ENCODE measurements around the gene CNNM1.

The CNNM1 gene

DNA sequence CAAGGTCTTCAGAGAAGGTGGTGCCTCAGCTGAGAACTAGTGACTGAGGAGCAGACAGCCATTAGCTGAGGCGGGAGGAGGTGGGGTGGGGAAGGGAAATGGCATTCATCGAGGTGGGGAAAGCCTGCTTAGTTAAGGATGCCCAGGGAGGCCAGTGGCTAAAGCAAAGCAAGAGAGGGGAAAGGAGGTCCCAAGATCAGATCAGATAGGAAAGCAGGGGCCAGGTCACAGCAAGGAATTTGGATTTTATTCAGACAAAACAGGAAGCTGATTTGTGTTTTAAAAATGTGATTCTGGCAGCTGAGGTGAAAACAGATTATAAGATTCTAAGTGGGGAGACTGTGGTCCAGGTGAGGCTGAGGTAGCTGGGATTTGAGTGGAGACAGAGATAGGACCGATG is 45.8 kb downstream of the CNNM1 start:
- DNase-seq: no peak

GRCh38 chr10:99375426-99375825 is 46.3 kb downstream of the CNNM1 start:
- no peak for DNase-seq

DNA sequence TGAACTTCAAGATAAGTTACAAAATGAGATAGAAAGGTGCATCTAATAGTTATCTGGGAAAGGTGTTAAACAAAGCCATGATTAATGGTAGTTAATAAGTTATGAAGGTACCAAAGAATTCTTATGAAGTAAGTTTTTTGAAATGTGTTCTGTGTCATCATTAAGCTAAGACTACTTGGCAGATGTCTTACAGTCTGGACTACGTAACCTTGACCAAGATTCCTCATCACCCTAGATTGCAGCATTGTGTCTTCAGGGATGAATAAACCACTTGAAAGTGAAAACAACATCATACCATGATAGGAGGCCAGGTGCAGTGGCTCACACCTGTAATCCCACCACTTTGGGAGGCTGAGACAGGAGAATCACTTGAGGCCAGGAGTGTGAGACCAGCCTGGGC is 53.0 kb downstream of the CNNM1 start:
- no peak for DNase-seq

GRCh38 chr10:99387071-99387470 is 57.9 kb downstream of the CNNM1 start:
- no peak for DNase-seq

- no peak for DNase-seq
These were observed 58.4 kb downstream of the CNNM1 start for GRCh38 chr10:99387541-99387940.

DNA sequence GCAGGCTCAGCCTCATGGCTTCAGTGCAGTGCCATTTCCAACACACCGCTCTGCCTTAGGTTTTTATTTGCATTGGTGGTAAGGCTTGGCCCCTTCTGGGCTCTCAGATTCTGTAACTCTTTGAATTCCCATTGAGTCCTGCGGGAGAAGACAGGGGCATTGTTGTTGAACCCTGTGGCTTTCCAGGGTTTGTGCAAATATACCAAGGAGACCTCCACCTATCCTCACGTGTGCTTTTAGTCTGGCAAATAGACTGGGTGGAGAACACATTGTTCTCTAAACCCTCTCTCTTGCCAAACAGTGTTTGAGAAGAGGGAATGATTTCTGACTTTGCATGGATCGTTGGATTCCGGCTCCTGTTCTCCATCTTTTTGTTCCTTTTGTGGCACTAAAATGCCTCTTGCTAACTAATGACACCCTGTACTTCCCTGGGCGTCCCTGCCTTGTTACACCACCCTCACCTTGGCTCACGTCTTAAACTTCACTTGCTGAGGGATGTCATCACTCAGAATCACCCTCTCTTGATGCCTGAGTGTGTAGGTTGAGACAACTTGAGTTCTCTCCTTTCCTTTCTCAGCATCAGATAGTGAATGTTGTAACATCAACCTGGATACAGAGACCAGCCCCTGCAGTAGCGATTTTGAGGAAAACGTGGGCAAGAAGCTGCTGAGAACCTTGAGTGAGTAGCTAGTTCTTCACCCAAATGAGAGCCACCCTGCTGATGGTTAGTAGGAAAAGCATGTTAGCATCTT is 60.7 kb downstream of the CNNM1 start:
- no peak for DNase-seq

DNA sequence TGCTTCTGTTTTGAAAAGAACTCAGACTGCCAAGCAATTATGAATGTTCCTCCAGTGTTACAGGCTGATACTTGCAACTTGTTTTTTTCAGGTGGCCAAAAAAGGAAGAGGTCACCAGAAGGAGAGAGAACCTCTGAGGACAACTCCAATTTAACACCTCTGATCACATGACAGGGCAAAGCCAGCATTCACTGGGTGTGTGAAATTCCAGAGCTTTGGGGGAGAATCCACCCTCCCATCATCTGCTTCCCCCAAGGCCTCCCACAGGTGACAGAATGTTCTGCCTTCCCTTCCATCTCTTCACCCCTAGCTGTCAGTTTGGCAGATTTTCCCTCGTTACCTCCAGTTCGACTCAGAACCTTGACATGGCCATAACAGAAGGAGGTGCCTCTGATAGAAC is 62.2 kb downstream of the CNNM1 start:
- no peak for DNase-seq

DNA sequence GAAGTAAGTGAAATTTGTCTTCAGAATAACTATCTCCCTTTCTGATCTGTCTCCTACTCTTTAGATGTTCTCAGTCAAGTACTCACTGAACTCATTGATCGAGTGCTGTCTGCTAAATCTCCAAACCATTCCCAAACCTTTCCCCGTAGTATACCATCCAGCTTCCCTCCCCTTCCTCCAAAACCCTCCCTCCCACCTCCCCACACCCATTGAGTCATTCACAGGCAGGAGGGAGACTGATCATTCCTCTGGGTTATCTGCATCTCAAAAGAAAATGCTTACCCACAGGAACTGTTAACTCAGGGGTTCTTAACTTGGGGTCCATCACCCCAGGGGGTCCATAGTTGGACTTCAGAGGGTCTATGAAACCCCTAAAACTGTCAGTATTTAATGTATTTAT is 63.9 kb downstream of the CNNM1 start:
- no peak for DNase-seq

- no peak for DNase-seq
These were observed 64.5 kb downstream of the CNNM1 start for GRCh38 chr10:99393683-99394082.

GRCh38 chr10:99394256-99394655 is 65.1 kb downstream of the CNNM1 start:
- DNase-seq: no peak

DNA sequence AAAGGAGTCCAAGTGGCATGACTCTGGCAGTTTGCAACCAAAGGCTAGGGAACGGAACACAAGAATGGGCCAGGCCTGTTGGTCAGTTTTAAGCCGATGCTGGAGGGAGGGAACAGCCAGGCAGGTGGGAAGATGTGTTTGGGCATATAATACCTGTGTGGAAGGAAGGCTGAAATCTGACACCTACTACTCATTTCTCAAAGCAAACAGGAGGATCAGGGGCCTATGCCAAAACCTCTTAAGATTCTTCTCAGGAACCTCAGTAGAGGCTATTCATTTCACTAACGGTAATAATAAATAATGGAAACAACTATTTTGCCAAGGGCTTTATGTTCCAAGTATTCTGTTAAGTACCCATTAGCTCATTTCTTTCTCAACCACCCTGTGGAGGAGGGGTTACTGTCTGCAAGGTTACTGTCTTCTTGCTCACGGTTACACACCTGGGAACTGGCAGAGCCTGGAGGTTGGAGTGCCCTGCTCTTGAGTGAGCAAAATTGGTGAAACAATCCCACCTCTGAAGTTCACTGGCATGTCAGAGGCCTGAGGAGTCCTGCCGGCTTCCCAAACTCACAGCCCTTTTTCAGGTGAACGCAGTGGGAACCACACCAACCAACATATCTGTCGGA is 65.7 kb downstream of the CNNM1 start:
- no peak for DNase-seq

DNA sequence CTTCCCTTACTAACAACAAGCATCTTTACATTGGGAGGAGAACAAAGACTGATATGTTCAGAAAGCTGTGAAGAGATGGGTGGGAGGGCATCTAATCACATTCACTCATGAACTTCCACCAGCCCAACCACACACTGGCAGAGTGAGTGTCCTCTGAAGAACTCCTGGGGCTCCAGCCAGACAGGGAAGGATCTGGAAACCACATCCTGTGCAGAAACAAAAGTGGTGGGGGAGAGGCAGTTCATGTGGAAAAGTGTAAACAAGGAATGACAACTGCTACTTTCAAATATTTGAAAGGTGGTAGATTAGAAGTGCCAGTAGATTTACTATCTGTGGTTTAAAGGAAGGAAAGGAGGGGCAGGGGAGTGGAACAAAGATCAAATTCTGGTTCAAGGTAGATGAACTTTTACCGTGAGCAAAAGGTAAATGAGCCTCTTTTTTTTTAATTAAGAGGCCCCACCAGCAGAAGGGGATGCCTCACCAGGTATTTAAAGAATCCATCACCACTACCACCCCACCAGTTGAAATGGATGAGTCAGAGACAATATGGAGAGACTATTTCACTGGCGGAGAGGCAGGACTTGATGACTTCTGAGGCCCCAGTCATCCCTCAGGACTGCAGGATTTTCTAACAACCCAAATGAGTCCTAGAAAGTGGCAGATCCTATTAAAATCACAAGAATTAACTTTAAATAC is 66.7 kb downstream of the CNNM1 start:
- no peak for DNase-seq

DNA sequence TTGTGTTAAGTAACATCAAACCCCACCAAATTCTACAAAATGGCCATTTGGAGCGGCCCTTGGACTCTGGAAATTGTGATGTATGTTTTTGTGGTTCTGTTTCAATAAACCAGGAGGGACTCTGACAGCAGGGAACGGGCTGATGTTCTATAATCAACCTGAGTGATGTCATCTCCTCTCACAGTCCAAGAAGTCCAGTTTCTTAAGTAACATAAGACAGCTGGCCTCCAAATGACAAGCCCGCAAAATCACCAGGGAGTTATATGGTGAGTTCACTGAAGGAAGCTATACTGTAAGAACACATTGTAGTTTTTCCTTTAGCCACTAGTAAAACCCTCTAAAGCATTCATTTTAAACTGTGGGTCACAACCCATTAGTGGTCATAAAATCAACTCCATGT is 67.3 kb downstream of the CNNM1 start:
- DNase-seq: no peak

DNA sequence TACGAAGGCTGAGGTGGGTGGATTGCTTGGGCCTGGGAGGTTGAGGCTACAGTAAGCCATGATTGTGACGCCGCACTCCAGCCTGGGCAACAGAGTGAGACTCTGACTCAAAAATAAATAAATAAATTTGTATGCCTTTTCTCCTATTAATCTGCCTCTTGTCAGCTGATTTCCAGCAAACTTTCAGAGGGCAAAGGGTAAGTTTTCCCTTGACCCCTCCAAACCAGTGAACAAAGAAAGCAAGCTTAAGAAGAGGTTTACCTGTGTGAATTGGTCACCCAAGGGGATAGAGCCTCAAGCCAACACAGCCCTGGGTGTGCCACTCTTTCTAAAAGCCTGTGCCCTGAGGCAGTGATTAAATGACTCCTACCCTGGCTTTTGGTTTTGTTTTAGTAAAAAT is 70.5 kb downstream of the CNNM1 start:
- no peak for DNase-seq

DNA sequence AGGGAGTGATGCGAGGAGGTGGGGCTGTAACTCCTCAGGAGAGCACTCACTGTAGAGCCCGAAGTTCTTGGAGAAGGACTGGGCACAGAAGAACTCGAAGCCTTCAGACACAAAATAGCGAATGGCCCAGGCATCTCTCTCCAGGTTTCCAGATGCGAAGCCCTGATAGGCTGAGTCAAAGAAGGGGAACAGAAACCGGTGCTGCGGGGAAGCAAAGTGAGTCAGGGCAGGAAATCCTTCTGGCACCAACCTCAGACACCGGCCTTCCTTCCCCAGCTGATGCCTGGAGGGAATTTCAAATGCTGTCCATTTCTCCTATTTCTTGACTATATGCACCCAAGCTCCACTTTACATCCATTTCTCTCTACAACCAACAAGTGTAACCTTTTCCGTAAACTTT is 74.5 kb downstream of the CNNM1 start:
- DNase-seq: no peak

DNA sequence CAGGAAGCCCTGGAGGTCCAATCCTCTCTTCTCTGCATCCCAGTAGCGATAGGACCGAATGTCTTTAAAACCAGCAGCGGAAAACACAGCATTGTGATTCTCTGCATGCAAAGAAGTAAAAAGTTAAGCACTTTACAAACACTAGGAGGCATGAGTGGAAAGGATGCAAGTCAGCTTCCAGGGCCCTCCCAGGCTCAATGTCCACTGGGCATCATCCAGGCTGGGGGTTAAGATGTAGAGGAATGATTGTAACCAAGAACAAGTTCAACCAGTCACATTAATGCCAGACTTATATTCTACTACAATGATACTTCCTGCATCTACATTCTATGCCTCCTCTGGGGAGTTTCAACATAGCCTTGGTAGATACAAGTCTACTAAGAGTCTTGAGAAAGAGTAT is 77.0 kb downstream of the CNNM1 start:
- no peak for DNase-seq

DNA sequence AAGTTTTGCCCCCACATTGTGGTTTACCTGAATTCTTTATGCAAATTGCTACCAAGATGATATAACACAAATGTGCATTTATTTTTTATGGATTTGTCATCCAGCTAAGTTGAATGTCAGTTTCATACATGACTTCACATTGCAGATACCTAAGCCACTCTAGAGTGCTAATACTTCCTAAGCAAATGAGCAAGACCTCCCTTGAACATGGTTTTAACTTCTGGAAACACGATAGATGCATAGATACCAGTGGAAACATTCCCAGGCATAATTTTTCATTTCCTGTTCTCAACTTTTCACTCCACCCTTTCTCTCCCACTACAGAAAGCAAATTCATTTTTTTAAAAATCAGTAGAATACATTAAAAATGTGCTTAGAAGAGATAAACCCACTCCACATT is 81.0 kb downstream of the CNNM1 start:
- DNase-seq: no peak

GRCh38 chr10:99410876-99411275 is 81.7 kb downstream of the CNNM1 start:
- DNase-seq: no peak

DNA sequence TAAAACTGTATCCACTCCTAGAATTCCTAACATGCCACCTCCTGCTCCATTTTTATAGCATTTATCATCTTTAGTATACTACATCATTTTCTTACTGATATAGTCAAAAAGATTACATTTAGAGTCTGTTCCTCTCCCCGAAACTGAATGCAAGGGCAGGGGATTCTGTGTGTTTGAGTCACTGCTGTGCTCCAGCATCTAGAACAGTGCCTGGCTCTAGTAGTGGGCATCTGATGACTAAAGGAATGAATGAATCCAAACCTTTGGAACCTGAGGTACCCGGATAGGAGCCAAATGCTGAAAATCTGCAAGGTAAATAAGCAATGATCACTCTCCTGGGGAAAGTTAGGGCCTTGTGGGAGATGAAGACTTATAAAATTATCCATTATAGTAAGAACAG is 82.4 kb downstream of the CNNM1 start:
- DNase-seq: no peak

DNA sequence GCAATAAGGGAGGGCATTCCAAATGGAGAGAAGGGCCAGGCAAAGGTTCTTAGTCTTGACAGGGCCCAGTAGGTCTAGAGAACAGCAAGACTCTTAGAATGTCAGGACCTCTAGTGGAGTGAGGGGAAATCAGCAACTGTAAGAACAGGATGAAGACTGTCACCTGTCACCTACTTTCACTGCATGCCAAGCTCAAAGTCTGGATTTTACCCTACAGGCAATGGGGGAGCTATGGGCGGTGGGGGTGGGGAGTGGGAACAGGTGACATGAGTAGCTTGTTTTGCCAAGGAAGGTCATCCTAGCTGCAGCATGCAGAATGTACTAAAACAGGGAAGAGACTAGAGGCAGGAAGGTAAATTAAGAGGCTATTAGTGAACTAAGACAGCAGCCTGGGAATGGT is 82.9 kb downstream of the CNNM1 start:
- no peak for DNase-seq

DNA sequence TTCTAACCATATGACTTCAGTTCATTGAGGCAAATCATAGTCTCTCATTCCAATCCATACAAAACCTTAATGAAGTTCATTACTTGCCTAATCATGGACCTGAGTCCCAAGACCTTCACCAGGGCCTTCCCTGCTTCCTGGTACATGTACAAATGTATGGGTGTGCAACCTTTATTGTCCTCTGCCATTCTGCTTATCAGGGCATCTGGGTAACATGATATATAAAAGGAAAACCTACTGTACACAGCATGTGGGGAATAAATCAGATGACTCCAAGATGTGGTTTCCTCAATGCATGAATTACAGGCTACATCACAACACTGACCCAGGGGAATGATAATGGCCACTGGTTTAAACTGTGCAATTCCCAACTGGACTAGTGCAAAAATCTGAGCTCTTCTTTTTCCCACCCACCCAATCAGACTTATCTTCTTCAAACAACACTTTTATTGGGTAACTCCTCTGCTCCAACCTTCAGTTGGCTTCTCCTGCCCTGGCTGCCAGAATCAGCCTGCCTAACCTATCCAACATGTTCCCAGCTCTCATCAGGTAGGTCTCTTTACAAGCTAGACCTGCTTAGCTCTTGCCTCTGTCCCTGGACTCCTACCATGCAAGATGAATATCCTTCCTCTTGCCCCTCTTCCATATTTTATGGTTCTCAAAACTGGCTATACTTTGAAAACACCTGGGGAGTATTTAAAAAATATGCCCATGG is 89.9 kb downstream of the CNNM1 start:
- DNase-seq: no peak

GRCh38 chr10:99419688-99420087 is 90.5 kb downstream of the CNNM1 start:
- DNase-seq: no peak

DNA sequence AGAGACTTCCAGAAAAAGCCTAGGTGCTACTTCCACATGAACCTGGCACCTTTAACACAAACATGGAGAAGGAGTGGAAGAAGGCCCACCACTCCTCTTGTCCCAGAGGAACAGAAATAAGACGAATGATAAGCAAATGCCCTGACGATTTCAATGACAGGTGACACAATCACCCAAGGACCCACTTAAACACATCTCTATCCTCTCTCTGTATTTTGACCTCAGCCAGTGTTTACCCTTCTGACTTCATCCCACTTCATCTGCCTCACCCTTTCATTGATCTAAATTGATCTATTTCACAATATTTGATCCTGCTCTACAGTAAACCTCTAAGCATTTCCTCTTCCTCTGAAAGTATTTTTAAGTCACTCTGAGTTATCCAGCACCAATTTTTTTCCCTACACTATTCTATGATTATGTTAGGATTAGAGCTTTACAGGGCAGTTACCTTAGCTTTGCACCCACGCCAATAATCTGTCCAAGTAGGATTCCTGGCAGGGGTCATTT is 92.1 kb downstream of the CNNM1 start:
- no peak for DNase-seq

Data from NCI-H1694 treated with DMSO at 0.1 percent for 48 hours (cell line).